K562 (cell line): ENCODE results near the gene TRIP6. TPM values are rescaled to one million over a fixed set of nuclear protein-coding genes. Genes with fewer than 3 reads are reported as not detected.

Experiments
- ASH1L ChIP-seq: fragments of 450-650 bp; IDR thresholded peaks from 2 replicates; pipeline ENCODE4 v1.6.1; 2018; ENCODE audit warnings: borderline replicate concordance, mild to moderate bottlenecking, low read depth; ENCODE audit not compliant: partially characterized antibody
- ATF1 ChIP-seq, 2 experiments: fragments of 450-650 bp in 1 of 2; IDR thresholded peaks; 2 replicates each; pipeline ENCODE4 v1.6.1; 2016; ENCODE audit warnings: missing compliant biosample characterization in 1 of 2, missing genetic modification characterization in 1 of 2
- CCAR2 ChIP-seq: fragments of 200-400 bp; formaldehyde crosslinking; IDR thresholded peaks from 2 replicates; pipeline ENCODE4 v1.6.1; 2017; ENCODE audit warnings: mild to moderate bottlenecking, low read depth, low read length
- ELF4 ChIP-seq: fragments of 450-650 bp; formaldehyde crosslinking; IDR thresholded peaks from 2 replicates; pipeline ENCODE4 v1.4.0; 2022; ENCODE audit warnings: missing genetic modification characterization
- EP300 ChIP-seq: IDR thresholded peaks from 2 replicates; pipeline ENCODE4 v1.6.1; 2012; ENCODE audit warnings: low read length, improper control_type of control experiment
- FOXK2 ChIP-seq, 2 experiments: fragments of 450-650 bp; IDR thresholded peaks in 1 of 2; conservative IDR thresholded peaks in 1 of 2; 2 replicates each; pipeline ENCODE4 v1.6.1; 2016; ENCODE audit warnings: low read depth in 2 of 2, mild to moderate bottlenecking in 1 of 2
- HDAC6 ChIP-seq: IDR thresholded peaks from 2 replicates; pipeline ENCODE4 v1.6.1; 2012; ENCODE audit warnings: low read depth, mild to moderate bottlenecking, control low read depth, inconsistent platforms, low read length, moderate library complexity
- NCOR1 ChIP-seq: fragments of 450-650 bp; IDR thresholded peaks from 2 replicates; pipeline ENCODE4 v1.6.1; 2016; ENCODE audit warnings: mild to moderate bottlenecking, moderate library complexity
- TBP ChIP-seq: optimal IDR thresholded peaks from 2 replicates; pipeline ENCODE3; 2011; ENCODE audit warnings: low read depth, low read length, improper control_type of control experiment
- TEAD1 ChIP-seq, 2 experiments: fragments of 450-650 bp in 1 of 2; sonication (generic) in 1 of 2; formaldehyde crosslinking; IDR thresholded peaks; 2 replicates each; pipeline versions ENCODE4 v1.4.0 to v1.8.0; 2020 to 2022; ENCODE audit warnings: mild to moderate bottlenecking in 2 of 2, missing genetic modification reagents in 1 of 2
- ZBTB7A ChIP-seq: IDR thresholded peaks from 2 replicates; pipeline ENCODE4 v1.6.1; 2011; ENCODE audit warnings: low read depth, mild to moderate bottlenecking, low read length, moderate library complexity, borderline replicate concordance; ENCODE audit not compliant: control insufficient read depth
- ZKSCAN8 ChIP-seq: fragments of 200-800 bp; sonication (Bioruptor generic); IDR thresholded peaks from 2 replicates; pipeline ENCODE4 v1.6.1; 2016; ENCODE audit warnings: missing genetic modification characterization, missing compliant biosample characterization
- ZNF41 ChIP-seq: fragments of 250-450 bp; sonication (Bioruptor Pico); conservative IDR thresholded peaks from 2 replicates; pipeline ENCODE4 v1.4.0; 2020; ENCODE audit warnings: mild to moderate bottlenecking
- ZNF830 ChIP-seq: fragments of 250-450 bp; sonication (Bioruptor Pico); IDR thresholded peaks from 2 replicates; pipeline ENCODE4 v1.5.0; 2021; ENCODE audit warnings: mild to moderate bottlenecking
- polyA plus RNA-seq, 8 experiments: library from polyadenylated mRNA; depleted of rRNA in 4 of 8; stranded (reverse) in 5 of 8; unstranded in 3 of 8; fragments of >200 nt; fragmentation: Nextera tagmentation in 2 of 8; fragmentation: Illumina TruSeq in 1 of 8; extraction: Ambion mirVana in 2 of 8; extraction: Trizol in 1 of 8; gene quantifications; 2 replicates each; pipeline versions ENCODE4 v1.2.1 to v1.2.3, GENCODE V29; 2011 to 2014; ENCODE audit warnings: inconsistent platforms in 1 of 8, missing spikeins in 1 of 8
- total RNA-seq, 7 experiments: library from RNA; depleted of rRNA in 6 of 7; stranded (reverse); fragments of >200 nt in 6 of 7; fragmentation: Illumina TruSeq in 2 of 7; extraction: Trizol in 2 of 7; gene quantifications; 2 replicates each; pipeline versions ENCODE4 v1.2.1 to v1.2.3, GENCODE V29; 2011 to 2021; ENCODE audit warnings: low replicate concordance in 1 of 7
- TF ChIP-seq, protein P1 (sequence below): fragments of 250-450 bp; sonication (Bioruptor Pico); IDR thresholded peaks from 2 replicates; pipeline ENCODE4 v1.5.0; 2021; ENCODE audit warnings: mild to moderate bottlenecking, borderline replicate concordance
- TF ChIP-seq, protein P2 (sequence below): fragments of 250-450 bp; sonication (Bioruptor Pico); IDR thresholded peaks from 2 replicates; pipeline ENCODE4 v1.5.0; 2020; ENCODE audit warnings: mild to moderate bottlenecking
- TF ChIP-seq, protein P3 (sequence below): fragments of 250-450 bp; sonication (Bioruptor Pico); IDR thresholded peaks from 2 replicates; pipeline ENCODE4 v1.5.0; 2021; ENCODE audit warnings: mild to moderate bottlenecking, moderate library complexity
- TF ChIP-seq, protein P4 (sequence below): fragments of 250-450 bp; sonication (Bioruptor Pico); IDR thresholded peaks from 2 replicates; pipeline ENCODE4 v1.8.0; 2021; ENCODE audit warnings: moderate library complexity, mild to moderate bottlenecking, inconsistent platforms

The TRIP6 gene
- total and polyA plus RNA-seq, 9 of the 15 experiments (the other 6 are each of a cell fraction or from before 2014, with no cell fraction given): 5.9 to 141 (median 54.0) TPM

DNA sequence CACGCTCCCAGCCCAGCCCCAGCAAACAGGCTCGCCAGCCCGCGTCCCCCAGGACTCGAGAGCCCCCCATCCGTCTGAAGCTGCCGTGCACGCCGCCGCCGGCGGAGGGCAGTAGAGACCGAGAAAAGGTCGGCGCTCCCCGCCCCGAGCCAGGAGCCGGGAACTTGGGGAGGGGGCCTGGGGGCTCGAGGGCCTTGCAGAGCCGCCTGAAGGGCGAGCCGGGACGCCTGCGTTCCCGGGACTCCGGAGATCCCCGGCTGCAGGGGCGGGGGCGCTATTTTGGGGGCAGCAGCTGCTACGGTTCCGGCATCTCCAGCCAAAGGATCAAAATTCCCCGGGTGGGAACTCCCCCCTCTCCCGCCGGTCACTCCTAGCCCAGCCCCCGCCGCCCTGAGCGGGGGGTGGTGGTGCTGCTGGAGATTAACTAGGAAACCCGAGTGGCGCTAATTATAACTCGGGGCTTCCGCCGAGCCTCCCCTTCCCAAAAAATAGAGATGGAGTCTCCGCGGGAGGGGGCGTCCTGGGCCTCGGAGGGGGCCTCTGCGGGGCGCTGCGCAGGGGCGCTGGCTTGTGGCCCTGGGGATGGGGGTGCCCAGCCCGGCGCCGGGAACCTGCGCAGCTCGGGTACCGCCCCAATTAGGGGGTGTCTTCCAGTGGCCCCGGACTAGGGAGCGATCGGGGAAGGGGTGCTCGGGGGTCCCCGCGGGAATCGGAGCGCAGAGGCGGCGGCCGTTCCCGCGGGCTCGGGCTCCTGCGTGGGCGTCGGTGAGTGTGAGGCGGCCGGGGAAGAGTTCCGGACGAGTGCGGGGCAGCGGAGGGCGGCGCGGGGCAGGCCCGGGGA is 27.9 kb downstream of the TRIP6 start (continued):
- TF ChIP-seq ZKSCAN8 (CRISPR knock-in tag): no peak
- 0 out of 2 replicates have a peak, but pooled peaks have one; percentile 10 for TF ChIP-seq EP300
- TF ChIP-seq, protein P1, sequence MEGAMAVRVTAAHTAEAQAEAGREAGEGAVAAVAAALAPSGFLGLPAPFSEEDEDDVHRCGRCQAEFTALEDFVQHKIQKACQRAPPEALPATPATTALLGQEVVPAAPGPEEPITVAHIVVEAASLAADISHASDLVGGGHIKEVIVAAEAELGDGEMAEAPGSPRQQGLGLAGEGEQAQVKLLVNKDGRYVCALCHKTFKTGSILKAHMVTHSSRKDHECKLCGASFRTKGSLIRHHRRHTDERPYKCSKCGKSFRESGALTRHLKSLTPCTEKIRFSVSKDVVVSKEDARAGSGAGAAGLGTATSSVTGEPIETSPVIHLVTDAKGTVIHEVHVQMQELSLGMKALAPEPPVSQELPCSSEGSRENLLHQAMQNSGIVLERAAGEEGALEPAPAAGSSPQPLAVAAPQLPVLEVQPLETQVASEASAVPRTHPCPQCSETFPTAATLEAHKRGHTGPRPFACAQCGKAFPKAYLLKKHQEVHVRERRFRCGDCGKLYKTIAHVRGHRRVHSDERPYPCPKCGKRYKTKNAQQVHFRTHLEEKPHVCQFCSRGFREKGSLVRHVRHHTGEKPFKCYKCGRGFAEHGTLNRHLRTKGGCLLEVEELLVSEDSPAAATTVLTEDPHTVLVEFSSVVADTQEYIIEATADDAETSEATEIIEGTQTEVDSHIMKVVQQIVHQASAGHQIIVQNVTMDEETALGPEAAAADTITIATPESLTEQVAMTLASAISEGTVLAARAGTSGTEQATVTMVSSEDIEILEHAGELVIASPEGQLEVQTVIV: no peak
- TF ChIP-seq, protein P2, sequence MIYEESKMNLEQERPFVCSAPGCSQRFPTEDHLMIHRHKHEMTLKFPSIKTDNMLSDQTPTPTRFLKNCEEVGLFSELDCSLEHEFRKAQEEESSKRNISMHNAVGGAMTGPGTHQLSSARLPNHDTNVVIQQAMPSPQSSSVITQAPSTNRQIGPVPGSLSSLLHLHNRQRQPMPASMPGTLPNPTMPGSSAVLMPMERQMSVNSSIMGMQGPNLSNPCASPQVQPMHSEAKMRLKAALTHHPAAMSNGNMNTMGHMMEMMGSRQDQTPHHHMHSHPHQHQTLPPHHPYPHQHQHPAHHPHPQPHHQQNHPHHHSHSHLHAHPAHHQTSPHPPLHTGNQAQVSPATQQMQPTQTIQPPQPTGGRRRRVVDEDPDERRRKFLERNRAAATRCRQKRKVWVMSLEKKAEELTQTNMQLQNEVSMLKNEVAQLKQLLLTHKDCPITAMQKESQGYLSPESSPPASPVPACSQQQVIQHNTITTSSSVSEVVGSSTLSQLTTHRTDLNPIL: no peak
- TF ChIP-seq ZNF830 (CRISPR knock-in tag): no peak
- no peak for TF ChIP-seq ATF1 (CRISPR knock-in tag; IDR thresholded peaks at IDR 0.05)
- no peak for TF ChIP-seq ATF1 (tag; IDR thresholded peaks at IDR 0.05)
- TF ChIP-seq ZBTB7A: peak; percentile 99
- no peak for TF ChIP-seq NCOR1
- TF ChIP-seq TBP: no peak
- TF ChIP-seq, protein P3, sequence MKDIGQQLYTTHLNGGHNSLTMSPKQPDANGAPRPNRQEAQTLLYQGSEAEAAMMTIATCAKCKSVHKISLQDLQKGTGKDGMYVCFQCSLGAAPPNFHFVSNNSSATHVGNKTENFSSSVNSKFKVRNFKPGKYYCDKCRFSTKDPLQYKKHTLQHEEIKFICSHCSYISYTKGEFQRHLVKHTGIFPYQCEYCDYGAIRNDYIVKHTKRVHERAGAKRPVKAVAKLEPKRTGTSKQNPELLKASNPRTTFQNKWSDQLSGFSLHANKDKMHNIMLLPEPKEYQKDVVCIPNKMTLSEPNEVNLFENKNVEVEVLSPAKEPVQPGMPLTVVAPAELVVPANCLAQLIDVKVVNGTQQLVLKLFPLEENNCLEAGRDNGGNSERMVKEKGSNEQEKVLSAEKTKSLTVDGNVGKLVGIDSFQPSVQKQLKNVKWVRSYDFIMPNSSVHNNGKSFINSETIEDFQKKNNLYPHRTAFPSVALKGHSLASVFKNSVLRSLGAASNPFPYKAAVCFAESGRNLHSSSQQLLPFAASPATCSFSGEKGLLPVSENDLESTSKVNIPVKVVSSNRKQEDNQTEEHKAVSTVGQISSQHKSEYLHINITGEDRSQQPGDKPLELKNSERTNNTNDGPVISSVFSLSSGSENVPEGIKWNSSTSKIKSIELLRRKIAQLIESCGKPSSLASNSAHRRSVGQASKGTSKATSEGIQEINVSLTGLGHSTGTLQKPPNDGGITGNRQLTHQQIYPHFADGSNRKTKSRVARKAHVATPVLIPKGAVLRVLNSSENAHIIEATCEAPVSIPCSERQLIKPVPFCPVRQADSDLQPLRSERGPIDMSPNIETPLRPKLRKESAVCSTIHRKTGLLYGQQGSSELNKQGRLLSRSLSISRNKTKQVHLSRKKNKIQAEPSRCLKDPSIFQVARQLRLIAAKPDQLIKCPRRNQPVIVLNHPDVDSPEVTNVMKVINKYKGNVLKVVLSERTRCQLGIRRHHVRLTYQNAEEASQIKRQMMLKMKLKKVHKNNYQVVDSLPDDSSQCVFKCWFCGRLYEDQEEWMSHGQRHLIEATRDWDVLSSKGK (CRISPR knock-in tag): no peak
- no peak for TF ChIP-seq HDAC6
- no peak for TF ChIP-seq ASH1L
- TF ChIP-seq, protein P4, sequence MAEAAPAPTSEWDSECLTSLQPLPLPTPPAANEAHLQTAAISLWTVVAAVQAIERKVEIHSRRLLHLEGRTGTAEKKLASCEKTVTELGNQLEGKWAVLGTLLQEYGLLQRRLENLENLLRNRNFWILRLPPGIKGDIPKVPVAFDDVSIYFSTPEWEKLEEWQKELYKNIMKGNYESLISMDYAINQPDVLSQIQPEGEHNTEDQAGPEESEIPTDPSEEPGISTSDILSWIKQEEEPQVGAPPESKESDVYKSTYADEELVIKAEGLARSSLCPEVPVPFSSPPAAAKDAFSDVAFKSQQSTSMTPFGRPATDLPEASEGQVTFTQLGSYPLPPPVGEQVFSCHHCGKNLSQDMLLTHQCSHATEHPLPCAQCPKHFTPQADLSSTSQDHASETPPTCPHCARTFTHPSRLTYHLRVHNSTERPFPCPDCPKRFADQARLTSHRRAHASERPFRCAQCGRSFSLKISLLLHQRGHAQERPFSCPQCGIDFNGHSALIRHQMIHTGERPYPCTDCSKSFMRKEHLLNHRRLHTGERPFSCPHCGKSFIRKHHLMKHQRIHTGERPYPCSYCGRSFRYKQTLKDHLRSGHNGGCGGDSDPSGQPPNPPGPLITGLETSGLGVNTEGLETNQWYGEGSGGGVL (CRISPR knock-in tag): no peak
- no peak for TF ChIP-seq FOXK2 (conservative IDR thresholded peaks at IDR 0.05 in 1 of 2, IDR thresholded peaks at IDR 0.05 in 1 of 2; ENCODE audit: low read depth in 2 of 2)
- no peak for TF ChIP-seq ELF4 (CRISPR knock-in tag)
- TF ChIP-seq CCAR2: no peak
- no peak for TF ChIP-seq ZNF41 (CRISPR knock-in tag)
- no peak for TF ChIP-seq TEAD1 (CRISPR knock-in tag; IDR thresholded peaks at IDR 0.05)
